IPS-18c (cell line): ENCODE measurements around the gene GABRB2.
"Not testable (repeated sequence)": the region's sequence is repeated elsewhere in the genome, so short reads cannot be mapped to it uniquely, and the experiment has no call there.

ENCODE experiments used
- H3K4me3 ChIP-seq: 2 replicates; pipeline ENCODE4 v1.7.0; 2013; ENCODE audit warnings: low read depth, mild to moderate bottlenecking, low read length, moderate library complexity; ENCODE audit not compliant: insufficient read depth
- H3K9me3 ChIP-seq: one replicate; pipeline ENCODE4 v1.6.1; 2013; ENCODE audit warnings: mild to moderate bottlenecking, low read length, moderate library complexity; ENCODE audit not compliant: control insufficient read depth, insufficient read depth

Gene GABRB2

GRCh38 chr5:161287436-161287835 is 259.1 kb downstream of the GABRB2 start:
- no peak overlapping the region for H3K4me3 ChIP-seq

GRCh38 chr5:161286066-161286655 is 260.4 kb downstream of the GABRB2 start:
- Histone ChIP-seq H3K9me3 (no peaks in the 10 kb centered on the region), H3K4me3 (no peak overlapping the region)

More at GRCh38 chr5:161287436-161287835, 259.1 kb downstream of the GABRB2 start:
- H3K9me3 ChIP-seq: no peaks in the 10 kb centered on the region

GRCh38 chr5:161284445-161284844 is 262.1 kb downstream of the GABRB2 start:
- Histone ChIP-seq H3K4me3 (no peak overlapping the region), H3K9me3 (no peaks in the 10 kb centered on the region)

- Histone ChIP-seq H3K9me3 (no peaks in the 10 kb centered on the region), H3K4me3 (no peak overlapping the region)
These were observed 263.2 kb downstream of the GABRB2 start for GRCh38 chr5:161283296-161283695.

- Histone ChIP-seq H3K4me3 (no peak overlapping the region), H3K9me3 (no peaks in the 10 kb centered on the region)
These were observed 267.5 kb downstream of the GABRB2 start for GRCh38 chr5:161278739-161279660.

- H3K4me3 ChIP-seq: no peak overlapping the region
- no peaks in the 10 kb centered on the region for H3K9me3 ChIP-seq
These were observed 269.5 kb downstream of the GABRB2 start for GRCh38 chr5:161277011-161277410.

GRCh38 chr5:161274951-161275350 is 271.6 kb downstream of the GABRB2 start:
- Histone ChIP-seq H3K9me3 (no peaks in the 10 kb centered on the region), H3K4me3 (no peak overlapping the region)

- Histone ChIP-seq H3K4me3 (no peak overlapping the region), H3K9me3 (no peaks in the 10 kb centered on the region)
These were observed 273.1 kb downstream of the GABRB2 start for GRCh38 chr5:161273410-161273809.

GRCh38 chr5:161271816-161272215 is 274.7 kb downstream of the GABRB2 start:
- Histone ChIP-seq H3K9me3 (no peaks in the 10 kb centered on the region), H3K4me3 (no peak overlapping the region)

- Histone ChIP-seq H3K9me3 (no peaks in the 10 kb centered on the region), H3K4me3 (no peak overlapping the region)
These were observed 277.4 kb downstream of the GABRB2 start for GRCh38 chr5:161269125-161269524.

GRCh38 chr5:161266954-161267353 is 279.6 kb downstream of the GABRB2 start:
- Histone ChIP-seq H3K9me3 (no peaks in the 10 kb centered on the region), H3K4me3 (no peak overlapping the region)

GRCh38 chr5:161265006-161265405 is 281.5 kb downstream of the GABRB2 start:
- no peaks in the 10 kb centered on the region for H3K9me3 ChIP-seq

GRCh38 chr5:161263191-161263590 is 283.3 kb downstream of the GABRB2 start:
- Histone ChIP-seq H3K4me3 (no peak overlapping the region), H3K9me3 (no peaks in the 10 kb centered on the region)

More at GRCh38 chr5:161265006-161265405, 281.5 kb downstream of the GABRB2 start:
- no peak overlapping the region for H3K4me3 ChIP-seq

- H3K9me3 ChIP-seq: no peaks in the 10 kb centered on the region
- no peak overlapping the region for H3K4me3 ChIP-seq
These were observed 284.7 kb downstream of the GABRB2 start for GRCh38 chr5:161261668-161262323.

GRCh38 chr5:161258438-161258837 is 288.1 kb downstream of the GABRB2 start:
- Histone ChIP-seq H3K4me3 (no peak overlapping the region), H3K9me3 (no peaks in the 10 kb centered on the region)

- Histone ChIP-seq H3K9me3 (no peaks in the 10 kb centered on the region), H3K4me3 (no peak overlapping the region)
These were observed 289.6 kb downstream of the GABRB2 start for GRCh38 chr5:161256957-161257356.

- not testable (repeated sequence) for H3K4me3 ChIP-seq
These were observed 293.6 kb downstream of the GABRB2 start for GRCh38 chr5:161252955-161253354.

GRCh38 chr5:161246749-161247148 is 299.8 kb downstream of the GABRB2 start:
- Histone ChIP-seq H3K4me3 (no peak overlapping the region), H3K9me3 (peaks cover 2% of the 10 kb centered on the region)

More at GRCh38 chr5:161252955-161253354, 293.6 kb downstream of the GABRB2 start:
- H3K9me3 ChIP-seq: not testable (repeated sequence)
